ENCODE results near the gene OR5H1.
"Not testable (repeated sequence)": the region's sequence is repeated elsewhere in the genome, so short reads cannot be mapped to it uniquely, and the experiment has no call there.

OR5H1 gene

DNA sequence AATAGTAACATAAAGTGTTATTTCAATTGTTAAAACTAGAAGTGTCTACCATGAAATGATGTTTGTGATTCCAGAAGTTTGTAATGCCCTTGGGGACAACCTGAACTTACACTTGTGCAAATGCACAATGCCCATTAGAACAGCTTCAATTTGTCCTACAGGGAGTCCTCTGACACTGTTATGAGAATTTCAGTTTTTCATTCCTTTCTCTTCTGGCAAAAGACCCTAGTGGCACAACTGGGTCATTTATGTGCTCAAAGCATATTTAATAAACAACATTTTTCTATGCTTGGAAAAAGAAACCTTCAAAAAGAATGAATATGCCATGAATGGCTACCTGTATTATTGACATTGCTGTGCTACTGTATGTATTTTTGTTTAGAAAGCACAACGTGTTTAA lies at the start of gene OR5H1:
OR5H1 (plus strand) TSS at position 301 of the 400 bp plus-strand sequence. CDS start 1,977 bp downstream, outside the sequence.
- no peak for DNase-seq (ENCODE audit: low read depth in 2 of 2)

GRCh38 chr3:98086873-98087272 lies 43.6 kb upstream of the OR5H1 start, which contains the start of gene OR5AC2:
Gene OR5AC2, plus strand, starts transcription at chr3:98087173. Its CDS starts 0 bp downstream, at chr3:98087173.
- DNase-seq (ENCODE audit: low read depth in 2 of 2): no peak

GRCh38 chr3:98095882-98096281 lies 34.6 kb upstream of the OR5H1 start:
- no peak for DNase-seq (ENCODE audit: low read depth in 2 of 2)

DNA sequence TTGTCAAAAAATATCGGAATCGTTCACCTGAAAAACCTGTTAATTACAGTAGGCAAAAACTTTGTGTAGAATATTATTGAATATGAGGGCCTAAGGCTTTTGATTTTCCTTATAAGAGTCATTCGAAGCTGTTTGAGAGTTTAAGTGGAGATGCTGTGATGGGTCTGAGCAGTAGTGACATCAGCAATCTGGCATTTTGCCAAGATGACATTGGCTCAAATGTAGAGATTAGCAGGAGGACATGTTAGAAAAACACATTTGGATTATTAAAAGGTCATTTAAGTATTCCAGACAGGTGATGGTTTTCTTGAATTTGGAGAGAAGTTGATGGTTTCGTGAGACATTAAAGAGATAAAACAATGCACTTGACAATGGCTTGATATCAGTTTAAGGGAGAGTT lies 30.7 kb upstream of the OR5H1 start:
- DNase-seq (ENCODE audit: low read depth in 2 of 2): no peak

DNA sequence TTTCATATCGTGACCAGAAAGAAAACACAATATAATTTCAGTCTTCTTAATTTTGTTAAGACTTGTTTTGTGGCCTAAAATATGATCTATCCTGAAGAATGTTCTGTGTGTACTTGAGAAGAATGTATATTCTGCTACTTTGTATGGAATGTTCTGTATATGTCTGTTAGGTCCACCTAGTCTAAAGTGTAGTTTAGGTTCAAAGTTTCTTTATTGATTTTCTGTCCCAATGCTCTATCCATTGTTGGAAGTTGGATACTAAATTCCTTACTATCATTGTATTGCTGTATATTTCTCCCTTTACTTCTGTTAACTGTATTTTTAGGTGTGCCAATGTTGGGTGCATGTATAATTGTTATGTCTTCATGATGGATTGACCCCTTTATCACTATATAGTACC lies 22.4 kb upstream of the OR5H1 start:
- DNase-seq (ENCODE audit: low read depth in 2 of 2): no peak

GRCh38 chr3:98109807-98110549 lies 20.5 kb upstream of the OR5H1 start:
- no peak for DNase-seq (ENCODE audit: low read depth in 2 of 2)

- no peak for DNase-seq (ENCODE audit: low read depth in 2 of 2)
These were observed 20.0 kb upstream of the OR5H1 start for GRCh38 chr3:98110550-98110908.

- no peak for DNase-seq (ENCODE audit: low read depth in 2 of 2)
These were observed 16.3 kb upstream of the OR5H1 start for GRCh38 chr3:98114264-98114663.

DNA sequence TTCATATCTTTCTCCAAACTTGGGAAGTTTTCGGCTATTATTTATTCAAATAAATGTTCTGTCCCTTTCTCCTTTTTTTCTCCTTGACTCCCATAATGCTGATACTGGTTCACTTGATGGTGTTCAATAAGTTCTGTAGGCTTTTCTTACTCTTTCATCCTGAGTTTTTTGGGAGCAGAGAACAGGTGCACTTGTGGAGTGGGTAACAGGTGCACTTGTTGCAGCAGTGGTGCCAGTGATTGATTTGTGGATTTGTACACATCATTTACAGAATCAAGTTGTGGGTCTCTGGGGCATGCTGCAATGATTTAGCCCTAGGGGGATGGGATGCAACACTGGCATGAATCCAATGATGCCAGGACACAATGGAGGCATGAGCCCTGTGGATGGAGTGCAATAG lies 14.8 kb upstream of the OR5H1 start:
- no peak for DNase-seq (ENCODE audit: low read depth in 2 of 2)

DNA sequence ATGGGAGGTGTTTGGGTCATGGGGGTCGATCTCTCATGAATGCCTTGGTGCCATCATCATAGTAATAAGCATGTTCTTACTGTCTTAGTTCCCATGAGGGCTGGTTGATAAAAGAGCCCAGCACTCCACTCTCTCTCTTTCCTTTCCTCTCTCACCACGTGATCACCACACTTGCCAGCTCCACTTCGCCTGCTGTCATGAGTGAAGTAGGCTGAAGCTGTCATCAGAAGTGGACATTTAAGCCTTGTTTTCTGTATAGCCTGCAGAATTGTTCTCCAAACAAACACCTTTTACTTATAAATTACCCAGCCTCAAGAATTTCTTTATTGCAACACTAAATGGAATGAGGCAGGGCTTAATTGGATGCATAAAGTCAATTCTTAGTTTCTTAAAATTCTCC lies 6.1 kb downstream of the OR5H1 start:
- DNase-seq (ENCODE audit: low read depth in 2 of 2): no peak

GRCh38 chr3:98137826-98138557 lies 7.5 kb downstream of the OR5H1 start:
- not testable (repeated sequence) for DNase-seq (ENCODE audit: low read depth in 2 of 2)

DNA sequence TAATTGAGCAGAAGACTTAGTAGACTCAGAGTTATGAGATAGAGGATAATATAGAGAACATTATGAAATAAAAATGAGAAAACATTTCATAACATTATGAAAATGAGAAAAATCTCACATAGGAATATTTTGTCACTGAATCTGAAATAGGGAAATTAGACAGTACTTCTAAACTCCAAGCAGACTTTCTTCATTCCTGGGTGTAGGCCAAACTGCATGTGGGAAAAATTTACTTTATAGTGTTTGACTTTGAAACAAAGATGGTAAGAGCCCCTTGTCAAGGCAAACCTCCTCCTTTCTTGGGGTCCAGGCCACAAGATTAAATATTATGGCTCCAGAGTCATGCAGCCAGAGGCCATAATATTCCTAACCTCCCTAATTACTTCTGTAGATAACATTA lies 10.0 kb downstream of the OR5H1 start:
- no peak for DNase-seq (ENCODE audit: low read depth in 2 of 2)

- DNase-seq (ENCODE audit: low read depth in 2 of 2): no peak
These were observed 16.7 kb downstream of the OR5H1 start, which contains the start of gene OR5H14 for GRCh38 chr3:98147179-98147578. Gene OR5H14, plus strand, starts transcription at chr3:98147479. Its CDS starts 1,907 bp downstream, at chr3:98149386.

DNA sequence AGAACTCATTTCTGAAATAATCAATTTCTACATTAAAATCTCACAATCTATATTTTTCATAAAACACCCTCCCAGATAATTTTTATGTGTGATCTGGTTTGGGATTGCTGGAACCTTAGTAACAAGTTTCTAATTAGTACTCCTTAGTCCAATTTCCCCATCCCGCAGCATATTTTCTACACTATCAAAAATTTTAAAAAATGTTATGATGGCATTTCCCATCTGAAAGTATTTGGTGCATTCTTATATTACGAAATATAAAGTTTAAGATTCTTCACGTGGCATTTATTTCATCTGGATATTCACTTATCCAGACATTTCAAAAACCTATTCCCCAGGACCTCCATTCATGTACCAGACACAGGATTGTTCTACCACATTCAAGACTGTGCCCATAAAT lies 18.2 kb downstream of the OR5H1 start:
- DNase-seq (ENCODE audit: low read depth in 2 of 2): no peak

GRCh38 chr3:98149456-98149855 lies 18.9 kb downstream of the OR5H1 start:
- not testable (repeated sequence) for DNase-seq (ENCODE audit: low read depth in 2 of 2)

GRCh38 chr3:98151241-98151640 lies 20.7 kb downstream of the OR5H1 start:
- no peak for DNase-seq (ENCODE audit: low read depth in 2 of 2)

DNA sequence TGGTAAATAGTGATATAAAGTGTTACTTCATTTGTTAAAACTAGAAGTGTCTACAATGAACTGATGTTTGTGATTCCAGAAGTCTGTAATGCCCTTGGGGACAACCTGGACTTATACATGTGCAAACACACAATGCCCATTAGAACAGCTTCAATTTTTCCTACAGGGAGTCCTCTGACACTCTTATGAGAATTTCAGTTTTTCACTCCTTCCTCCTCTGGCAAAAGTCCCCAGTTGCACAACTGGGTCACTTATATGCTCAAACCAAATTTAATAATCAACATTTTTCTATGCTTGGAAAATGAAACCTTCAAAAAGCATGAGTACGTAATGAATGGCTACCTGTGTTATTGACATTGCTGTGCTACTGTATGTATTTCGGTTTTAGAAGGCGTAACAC lies 35.9 kb downstream of the OR5H1 start, which contains the start of gene OR5H15:
OR5H15 (plus strand) TSS at position 301 of the 400 bp plus-strand sequence. CDS start 2,004 bp downstream, outside the sequence.
- no peak for DNase-seq (ENCODE audit: low read depth in 2 of 2)

- no peak for DNase-seq (ENCODE audit: low read depth in 2 of 2)
These were observed 40.5 kb downstream of the OR5H1 start for GRCh38 chr3:98171071-98171470.

GRCh38 chr3:98172621-98173020 lies 42.1 kb downstream of the OR5H1 start:
- DNase-seq (ENCODE audit: low read depth in 2 of 2): no peak

DNA sequence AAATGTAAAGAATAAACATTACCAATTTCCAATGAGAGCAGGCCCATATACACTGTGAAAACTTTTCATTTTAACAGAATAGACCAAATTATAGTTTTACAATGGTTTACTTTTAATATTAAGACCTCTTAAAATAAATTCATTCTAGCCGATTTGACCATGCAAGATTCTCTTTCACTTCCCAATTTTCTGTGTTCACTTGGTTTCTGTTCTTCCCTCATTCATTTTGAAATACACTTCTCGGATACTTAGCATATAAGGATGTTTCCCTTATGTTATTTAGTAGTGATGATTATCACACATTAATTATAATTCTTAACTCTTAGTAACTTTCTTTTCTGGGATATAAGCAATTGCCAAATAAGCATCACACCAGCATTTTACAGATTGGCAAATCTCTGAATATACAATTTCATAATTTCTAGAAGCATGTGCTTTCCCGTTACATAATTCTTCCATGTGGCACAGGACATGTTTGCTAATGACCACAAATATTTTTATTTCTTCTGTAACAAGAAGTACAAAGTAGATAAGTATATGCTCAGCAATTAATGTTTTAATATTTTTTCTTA lies 49.9 kb downstream of the OR5H1 start:
- DNase-seq (ENCODE audit: low read depth in 2 of 2): no peak

DNA sequence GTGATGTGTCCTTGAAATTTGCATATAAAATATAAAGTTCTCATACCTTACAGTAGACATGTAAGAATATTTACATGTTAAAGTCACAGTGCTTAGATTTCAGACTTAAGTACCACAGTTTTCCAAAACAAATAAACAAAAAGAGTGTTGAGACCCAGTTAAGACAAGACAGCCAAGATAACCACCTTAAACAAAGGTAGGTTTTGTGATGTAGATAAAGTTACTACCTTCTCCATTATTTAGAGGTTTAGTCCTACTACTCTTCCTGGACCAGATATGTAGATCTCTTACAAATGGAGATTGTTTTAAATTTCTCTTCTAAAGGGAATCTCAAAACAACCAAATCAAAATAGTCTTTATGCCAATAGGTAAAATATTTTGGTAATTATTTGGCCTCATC lies 51.7 kb downstream of the OR5H1 start:
- DNase-seq (ENCODE audit: low read depth in 2 of 2): no peak

DNA sequence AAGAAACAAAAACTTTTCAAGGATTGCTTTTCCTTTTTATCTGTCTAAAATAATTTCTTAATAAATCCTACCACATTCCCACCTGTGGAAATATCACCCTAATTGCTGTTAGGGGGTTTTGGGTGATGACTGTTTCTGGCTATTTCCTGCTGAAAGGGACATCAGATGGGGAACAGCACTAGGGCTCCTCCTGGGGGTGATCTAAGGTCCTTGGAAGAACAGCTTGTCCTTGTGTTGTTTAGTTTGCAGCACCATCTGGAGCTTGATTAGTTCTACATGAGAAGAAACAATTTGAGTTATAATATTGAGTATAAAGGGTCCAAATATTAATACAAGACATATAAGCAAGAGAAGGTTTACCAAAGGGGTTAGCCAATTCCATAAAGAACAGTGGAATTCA lies 54.7 kb downstream of the OR5H1 start:
- DNase-seq (ENCODE audit: low read depth in 2 of 2): no peak

All from stimulated activated CD4-positive, alpha-beta T cell treated with anti-CD3 and anti-CD28 coated beads, Interleukin-15, amount 100 ng/mL, for 48 hours (primary cell).